Measurements from ENCODE around the gene ZNF674.

ZNF674 gene

GRCh38 chrX:46587753-46588171 lies 42.5 kb upstream of the ZNF674 start:
- H3K9me2 ChIP-seq (replicated peaks; ENCODE audit: insufficient read depth, low read length): no peaks in the 10 kb centered on the region
- no peaks in the 10 kb centered on the region for H4K20me1 ChIP-seq (ENCODE audit: insufficient read depth, low read length)
- no peak overlapping the region for H3K4me2 ChIP-seq (ENCODE audit: low read depth, low read length)
- no peaks in the 10 kb centered on the region for H3F3A ChIP-seq (ENCODE audit: insufficient read depth, low read length)
- no peak overlapping the region for H2AFZ ChIP-seq (ENCODE audit: low read length)
- H3K27me3 ChIP-seq (replicated peaks; ENCODE audit: insufficient read depth, low read length): no peaks in the 10 kb centered on the region
- no peak overlapping the region for H3K4me3 ChIP-seq (ENCODE audit: low read length)
- H3K27ac ChIP-seq (ENCODE audit: low read length): no peak overlapping the region
- H3K9ac ChIP-seq (ENCODE audit: low read length): no peak overlapping the region
- H3K79me2 ChIP-seq (ENCODE audit: low read length): no peaks in the 10 kb centered on the region
- TF ChIP-seq EZH2phosphoT487 (IDR thresholded peaks at IDR 0.05; ENCODE audit: low read length) (no peak), EZH2 (optimal IDR thresholded peaks at IDR 0.05; ENCODE audit: low read depth, low read length) (no peak)
- TF ChIP-seq, protein P1, sequence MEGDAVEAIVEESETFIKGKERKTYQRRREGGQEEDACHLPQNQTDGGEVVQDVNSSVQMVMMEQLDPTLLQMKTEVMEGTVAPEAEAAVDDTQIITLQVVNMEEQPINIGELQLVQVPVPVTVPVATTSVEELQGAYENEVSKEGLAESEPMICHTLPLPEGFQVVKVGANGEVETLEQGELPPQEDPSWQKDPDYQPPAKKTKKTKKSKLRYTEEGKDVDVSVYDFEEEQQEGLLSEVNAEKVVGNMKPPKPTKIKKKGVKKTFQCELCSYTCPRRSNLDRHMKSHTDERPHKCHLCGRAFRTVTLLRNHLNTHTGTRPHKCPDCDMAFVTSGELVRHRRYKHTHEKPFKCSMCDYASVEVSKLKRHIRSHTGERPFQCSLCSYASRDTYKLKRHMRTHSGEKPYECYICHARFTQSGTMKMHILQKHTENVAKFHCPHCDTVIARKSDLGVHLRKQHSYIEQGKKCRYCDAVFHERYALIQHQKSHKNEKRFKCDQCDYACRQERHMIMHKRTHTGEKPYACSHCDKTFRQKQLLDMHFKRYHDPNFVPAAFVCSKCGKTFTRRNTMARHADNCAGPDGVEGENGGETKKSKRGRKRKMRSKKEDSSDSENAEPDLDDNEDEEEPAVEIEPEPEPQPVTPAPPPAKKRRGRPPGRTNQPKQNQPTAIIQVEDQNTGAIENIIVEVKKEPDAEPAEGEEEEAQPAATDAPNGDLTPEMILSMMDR (IDR thresholded peaks at IDR 0.05; ENCODE audit: low read length): no peak
- DNase-seq: no peak
- no peaks in the 10 kb centered on the region for H3K36me3 ChIP-seq (replicated peaks; ENCODE audit: insufficient read depth, low read length)
- no peaks in the 10 kb centered on the region for H3K9me3 ChIP-seq (replicated peaks; ENCODE audit: insufficient read depth, low read length)
- H3K4me1 ChIP-seq (ENCODE audit: low read length): no peaks in the 10 kb centered on the region

GRCh38 chrX:46587158-46587557 lies 41.9 kb upstream of the ZNF674 start:
- Histone ChIP-seq H3K4me3 (ENCODE audit: low read length) (no peak overlapping the region), H3K9me2 (replicated peaks; ENCODE audit: insufficient read depth, low read length) (no peaks in the 10 kb centered on the region), H2AFZ (ENCODE audit: low read length) (no peak overlapping the region), H3K9me3 (replicated peaks; ENCODE audit: insufficient read depth, low read length) (no peaks in the 10 kb centered on the region), H3K4me1 (ENCODE audit: low read length) (no peaks in the 10 kb centered on the region), H4K20me1 (ENCODE audit: insufficient read depth, low read length) (no peaks in the 10 kb centered on the region), H3K79me2 (ENCODE audit: low read length) (no peaks in the 10 kb centered on the region; the same call in 1 of the 2 replicates), H3K27ac (ENCODE audit: low read length) (no peak overlapping the region), H3F3A (ENCODE audit: insufficient read depth, low read length) (no peaks in the 10 kb centered on the region), H3K27me3 (replicated peaks; ENCODE audit: insufficient read depth, low read length) (no peaks in the 10 kb centered on the region), H3K36me3 (replicated peaks; ENCODE audit: insufficient read depth, low read length) (no peaks in the 10 kb centered on the region), H3K9ac (ENCODE audit: low read length) (no peak overlapping the region), H3K4me2 (ENCODE audit: low read depth, low read length) (no peak overlapping the region)
- no peak for DNase-seq
- TF ChIP-seq EZH2 (optimal IDR thresholded peaks at IDR 0.05; ENCODE audit: low read depth, low read length): no peak
- TF ChIP-seq EZH2phosphoT487 (IDR thresholded peaks at IDR 0.05; ENCODE audit: low read length): no peak
- TF ChIP-seq, protein P1 (IDR thresholded peaks at IDR 0.05; ENCODE audit: low read length): no peak

DNA sequence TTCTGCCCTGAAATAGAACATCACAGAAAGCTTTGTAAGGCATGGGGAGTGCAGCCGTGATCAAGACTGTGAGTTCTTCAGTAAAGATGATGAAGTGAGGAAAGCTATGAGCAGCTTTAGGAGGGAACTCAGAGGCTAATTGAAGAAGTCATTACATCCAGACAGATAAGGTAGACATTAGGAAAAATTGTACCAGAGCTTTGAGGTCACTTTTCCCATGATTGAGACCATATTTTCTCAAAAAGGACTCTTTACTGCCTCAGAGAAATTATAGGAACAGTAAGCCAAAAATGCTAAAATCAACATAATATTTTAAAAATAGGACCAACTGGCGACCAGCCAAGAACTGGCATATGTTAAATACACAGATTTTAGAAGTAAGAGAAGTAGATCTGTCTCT lies 39.5 kb upstream of the ZNF674 start:
- H3K79me2 ChIP-seq (ENCODE audit: low read length): no peaks in the 10 kb centered on the region; the same call in 1 of the 2 replicates
- H3K36me3 ChIP-seq (replicated peaks; ENCODE audit: insufficient read depth, low read length): no peaks in the 10 kb centered on the region
- H2AFZ ChIP-seq (ENCODE audit: low read length): no peak overlapping the region
- H3K4me3 ChIP-seq (ENCODE audit: low read length): no peak overlapping the region
- no peaks in the 10 kb centered on the region for H3K4me1 ChIP-seq (ENCODE audit: low read length)
- H3K9ac ChIP-seq (ENCODE audit: low read length): no peak overlapping the region
- no peak overlapping the region for H3K27ac ChIP-seq (ENCODE audit: low read length)
- no peaks in the 10 kb centered on the region for H3F3A ChIP-seq (ENCODE audit: insufficient read depth, low read length)
- H4K20me1 ChIP-seq (ENCODE audit: insufficient read depth, low read length): no peaks in the 10 kb centered on the region
- no peak overlapping the region for H3K4me2 ChIP-seq (ENCODE audit: low read depth, low read length)
- H3K9me2 ChIP-seq (replicated peaks; ENCODE audit: insufficient read depth, low read length): no peaks in the 10 kb centered on the region
- TF ChIP-seq EZH2 (optimal IDR thresholded peaks at IDR 0.05; ENCODE audit: low read depth, low read length): no peak
- TF ChIP-seq, protein P1 (IDR thresholded peaks at IDR 0.05; ENCODE audit: low read length): no peak
- TF ChIP-seq EZH2phosphoT487 (IDR thresholded peaks at IDR 0.05; ENCODE audit: low read length): no peak
- DNase-seq: no peak
- H3K27me3 ChIP-seq (replicated peaks; ENCODE audit: insufficient read depth, low read length): no peaks in the 10 kb centered on the region
- H3K9me3 ChIP-seq (replicated peaks; ENCODE audit: insufficient read depth, low read length): no peaks in the 10 kb centered on the region
